Activated naive CD8-positive, alpha-beta T cell treated with anti-CD3 and anti-CD28 coated beads, Interleukin-2, amount 10 ng/mL, durations not matched to agents 7 days and 5 days (primary cell): Measurements from ENCODE around the gene TAF15. TPM values are rescaled to one million over a fixed set of nuclear protein-coding genes. Genes with fewer than 3 reads are reported as not detected.

Source experiments
- ATAC-seq: fragments of 150-1000 bp; cut with Tn5 transposase; one replicate; pipeline ENCODE4 v1.10.0; 2021; ENCODE audit warnings: low read depth, moderate library complexity
- POLR2A ChIA-PET: fragments of 350-600 bp; sonication (Branson Sonifier 250); formaldehyde crosslinking; loops from one replicate; lab custom pipeline; 2021; ENCODE audit warnings: antibody characterized with exemption; lab: Charles Lee
- DNase-seq: peaks from one replicate; pipeline ENCODE4 v3.0.0; 2021
- H3K27ac Mint-ChIP-seq: one replicate; pipeline ENCODE4 v1.8.0; 2022; ENCODE audit warnings: mild to moderate bottlenecking, mixed read lengths
- H3K27me3 Mint-ChIP-seq: one replicate; pipeline ENCODE4 v1.8.0; 2022; ENCODE audit warnings: mild to moderate bottlenecking, moderate library complexity, mixed read lengths
- H3K36me3 Mint-ChIP-seq: one replicate; pipeline ENCODE4 v1.8.0; 2021; ENCODE audit warnings: mild to moderate bottlenecking, mixed read lengths
- H3K4me1 Mint-ChIP-seq: one replicate; pipeline ENCODE4 v1.8.0; 2021; ENCODE audit warnings: mixed read lengths
- H3K4me3 Mint-ChIP-seq: one replicate; pipeline ENCODE4 v1.8.0; 2022; ENCODE audit warnings: mild to moderate bottlenecking, moderate library complexity, mixed read lengths
- H3K9me3 Mint-ChIP-seq: one replicate; pipeline ENCODE4 v1.8.0; 2021; ENCODE audit warnings: mixed read lengths
- total RNA-seq, 2 experiments: library from RNA; stranded (reverse); gene quantifications; one replicate each; pipeline ENCODE4 v1.2.3, GENCODE V29; 2021

The TAF15 gene
- total RNA-seq, 2 experiments from 2014 or later = 291 to 299 TPM

GRCh38 chr17:35809855-35810461, 674 bp downstream of the TAF15 start:
- DNase-seq = no peak
- no peaks in the 10 kb centered on the region for H3K27me3 Mint-ChIP-seq
- peak overlapping the region; percentile 99 for H3K27ac Mint-ChIP-seq
- peak; percentile 4 for ATAC-seq
- no peaks in the 10 kb centered on the region for H3K36me3 Mint-ChIP-seq
- peak overlapping the region; percentile 93 for H3K4me3 Mint-ChIP-seq
- POLR2A ChIA-PET = interaction anchor here (0.5 to 3.7 kb wide), 20 partner anchors 10 to 570 kb away, joined by 3 to 70 read pairs (median 6); partner anchors contain the start of genes AP2B1, MMP28, PEX12 and RDM1
- H3K9me3 Mint-ChIP-seq = no peaks in the 10 kb centered on the region
- peaks cover 49% of the 10 kb centered on the region for H3K4me1 Mint-ChIP-seq

GRCh38 chr17:35811759-35812158, 2.5 kb downstream of the TAF15 start:
- Mint-ChIP-seq H3K36me3 (peaks cover 4% of the 10 kb centered on the region), H3K4me1 (peaks cover 51% of the 10 kb centered on the region), H3K27ac (no peak overlapping the region), H3K9me3 (no peaks in the 10 kb centered on the region), H3K27me3 (no peaks in the 10 kb centered on the region), H3K4me3 (peak overlapping the region; percentile 9)
- no peak for DNase-seq
- POLR2A ChIA-PET = no interaction called here
- ATAC-seq = no peak

- H3K27me3 Mint-ChIP-seq = no peaks in the 10 kb centered on the region
- no peak for ATAC-seq
- no peak for DNase-seq
- POLR2A ChIA-PET = interaction anchor here (0.7 kb wide), 1 partner anchor 372 kb away, joined by 4 read pairs; no protein-coding TSS in a partner anchor
- H3K27ac Mint-ChIP-seq = no peak overlapping the region
- no peaks in the 10 kb centered on the region for H3K9me3 Mint-ChIP-seq
- H3K36me3 Mint-ChIP-seq = peaks cover 4% of the 10 kb centered on the region
- H3K4me1 Mint-ChIP-seq = peaks cover 48% of the 10 kb centered on the region
- no peak overlapping the region for H3K4me3 Mint-ChIP-seq
These were observed 3.2 kb downstream of the TAF15 start for GRCh38 chr17:35812456-35812855.

- H3K27me3 Mint-ChIP-seq = no peaks in the 10 kb centered on the region
- no peak overlapping the region for H3K4me3 Mint-ChIP-seq
- POLR2A ChIA-PET = interaction anchor here (0.6 to 1.2 kb wide), 2 partner anchors 53 to 73 kb away, joined by 3 to 4 read pairs; no protein-coding TSS in a partner anchor
- no peak overlapping the region for H3K27ac Mint-ChIP-seq
- H3K9me3 Mint-ChIP-seq = no peaks in the 10 kb centered on the region
- H3K4me1 Mint-ChIP-seq = peaks cover 31% of the 10 kb centered on the region
- peaks cover 18% of the 10 kb centered on the region for H3K36me3 Mint-ChIP-seq
- no peak for ATAC-seq
- no peak for DNase-seq
These were observed 7.4 kb downstream of the TAF15 start for GRCh38 chr17:35816723-35817122.

GRCh38 chr17:35817196-35817595, 7.9 kb downstream of the TAF15 start:
- peaks cover 18% of the 10 kb centered on the region for H3K36me3 Mint-ChIP-seq
- H3K9me3 Mint-ChIP-seq = no peaks in the 10 kb centered on the region
- H3K27ac Mint-ChIP-seq = no peak overlapping the region
- no peak for DNase-seq
- H3K4me1 Mint-ChIP-seq = peaks cover 30% of the 10 kb centered on the region
- ATAC-seq = no peak
- no peak overlapping the region for H3K4me3 Mint-ChIP-seq
- POLR2A ChIA-PET = interaction anchor here (1.2 kb wide), 2 partner anchors 8 to 53 kb away, joined by 4 to 5 read pairs; partner anchors contain the start of gene TAF15
- H3K27me3 Mint-ChIP-seq = no peaks in the 10 kb centered on the region

GRCh38 chr17:35819455-35819854, 10.2 kb downstream of the TAF15 start:
- no peaks in the 10 kb centered on the region for H3K9me3 Mint-ChIP-seq
- H3K4me3 Mint-ChIP-seq = no peak overlapping the region
- H3K36me3 Mint-ChIP-seq = peaks cover 31% of the 10 kb centered on the region
- no peak for DNase-seq
- ATAC-seq = no peak
- no peaks in the 10 kb centered on the region for H3K27me3 Mint-ChIP-seq
- peaks cover 21% of the 10 kb centered on the region for H3K4me1 Mint-ChIP-seq
- no peak overlapping the region for H3K27ac Mint-ChIP-seq
- POLR2A ChIA-PET = interaction anchor here (1.6 to 2.0 kb wide), 2 partner anchors 9 to 11 kb away, joined by 6 to 9 read pairs; partner anchors contain the start of gene TAF15

- POLR2A ChIA-PET = no interaction called here
- no peaks in the 10 kb centered on the region for H3K27me3 Mint-ChIP-seq
These were observed 12.0 kb downstream of the TAF15 start for GRCh38 chr17:35821308-35821707.

GRCh38 chr17:35825206-35825605, 15.9 kb downstream of the TAF15 start:
- Mint-ChIP-seq H3K4me1 (peaks cover 4% of the 10 kb centered on the region), H3K27me3 (no peaks in the 10 kb centered on the region), H3K4me3 (no peak overlapping the region), H3K36me3 (peaks cover 27% of the 10 kb centered on the region), H3K27ac (no peak overlapping the region), H3K9me3 (no peaks in the 10 kb centered on the region)
- DNase-seq = no peak
- POLR2A ChIA-PET = no interaction called here
- no peak for ATAC-seq

More at GRCh38 chr17:35821308-35821707, 12.0 kb downstream of the TAF15 start:
- Mint-ChIP-seq H3K36me3 (peaks cover 35% of the 10 kb centered on the region), H3K27ac (no peak overlapping the region), H3K9me3 (no peaks in the 10 kb centered on the region), H3K4me1 (peaks cover 9% of the 10 kb centered on the region), H3K4me3 (no peak overlapping the region)
- DNase-seq (no peak), ATAC-seq (no peak)

- Mint-ChIP-seq H3K4me3 (no peak overlapping the region), H3K36me3 (peaks cover 48% of the 10 kb centered on the region)
These were observed 31.8 kb downstream of the TAF15 start for GRCh38 chr17:35841101-35841500.

GRCh38 chr17:35841505-35841904, 32.2 kb downstream of the TAF15 start:
- H3K4me3 Mint-ChIP-seq = no peak overlapping the region
- no peaks in the 10 kb centered on the region for H3K27me3 Mint-ChIP-seq

More at GRCh38 chr17:35841101-35841500, 31.8 kb downstream of the TAF15 start:
- Mint-ChIP-seq H3K27ac (no peak overlapping the region), H3K4me1 (peaks cover 13% of the 10 kb centered on the region), H3K9me3 (no peaks in the 10 kb centered on the region), H3K27me3 (no peaks in the 10 kb centered on the region)
- DNase-seq (no peak), ATAC-seq (no peak)
- POLR2A ChIA-PET = interaction anchor here (1.0 to 1.8 kb wide), 2 partner anchors 32 to 65 kb away, joined by 3 to 5 read pairs; partner anchors contain the start of gene TAF15

GRCh38 chr17:35842239-35842638, 33.0 kb downstream of the TAF15 start:
- no peaks in the 10 kb centered on the region for H3K9me3 Mint-ChIP-seq
- POLR2A ChIA-PET = interaction anchor here (1.8 kb wide), 1 partner anchor 33 kb away, joined by 5 read pairs; the partner anchor contains the start of gene TAF15
- no peaks in the 10 kb centered on the region for H3K27me3 Mint-ChIP-seq
- DNase-seq (no peak), ATAC-seq (no peak)
- no peak overlapping the region for H3K4me3 Mint-ChIP-seq
- H3K27ac Mint-ChIP-seq = peak overlapping the region; percentile 34
- peaks cover 13% of the 10 kb centered on the region for H3K4me1 Mint-ChIP-seq
- H3K36me3 Mint-ChIP-seq = peaks cover 41% of the 10 kb centered on the region

More at GRCh38 chr17:35841505-35841904, 32.2 kb downstream of the TAF15 start:
- H3K9me3 Mint-ChIP-seq = no peaks in the 10 kb centered on the region
- H3K4me1 Mint-ChIP-seq = peaks cover 13% of the 10 kb centered on the region
- POLR2A ChIA-PET = interaction anchor here (1.0 to 1.8 kb wide), 2 partner anchors 33 to 65 kb away, joined by 3 to 5 read pairs; partner anchors contain the start of gene TAF15
- no peak overlapping the region for H3K27ac Mint-ChIP-seq
- peaks cover 47% of the 10 kb centered on the region for H3K36me3 Mint-ChIP-seq
- ATAC-seq (no peak), DNase-seq (no peak)

- H3K4me1 Mint-ChIP-seq = peaks cover 8% of the 10 kb centered on the region
- no peaks in the 10 kb centered on the region for H3K27me3 Mint-ChIP-seq
- no peak for DNase-seq
- POLR2A ChIA-PET = no interaction called here
- no peak for ATAC-seq
- no peak overlapping the region for H3K27ac Mint-ChIP-seq
- H3K9me3 Mint-ChIP-seq = no peaks in the 10 kb centered on the region
- peaks cover 41% of the 10 kb centered on the region for H3K36me3 Mint-ChIP-seq
- H3K4me3 Mint-ChIP-seq = no peak overlapping the region
These were observed 34.4 kb downstream of the TAF15 start for GRCh38 chr17:35843698-35844097.

GRCh38 chr17:35844547-35844946, 35.3 kb downstream of the TAF15 start:
- DNase-seq (no peak), ATAC-seq (no peak)
- no peak overlapping the region for H3K27ac Mint-ChIP-seq
- POLR2A ChIA-PET = no interaction called here
- no peak overlapping the region for H3K4me3 Mint-ChIP-seq
- H3K4me1 Mint-ChIP-seq = peaks cover 10% of the 10 kb centered on the region
- no peaks in the 10 kb centered on the region for H3K9me3 Mint-ChIP-seq
- H3K27me3 Mint-ChIP-seq = no peaks in the 10 kb centered on the region
- peaks cover 42% of the 10 kb centered on the region for H3K36me3 Mint-ChIP-seq
